Pancreas (tissue), 10 donors: ENCODE results near the gene UCK2. TPM values are rescaled to one million over a fixed set of nuclear protein-coding genes. Genes with fewer than 3 reads are reported as not detected.

Source experiments
- ATAC-seq, 4 donors: fragments of 200-7000 bp; cut with Tn5 transposase; one replicate each; pipeline versions ENCODE4 v1.8.0 to v1.9.1; 2020; ENCODE audit warnings: mild to moderate bottlenecking in 4 of 4, moderate library complexity in 4 of 4
- DNase-seq, 6 donors: peaks; one replicate each; pipeline ENCODE4 v3.0.0-alpha.2; 2020
- FAIRE-seq: peaks from 2 replicates; lab custom pipeline; 2012; peaks lifted over from hg19 to GRCh38; lab: Jason Lieb, UNC
- H3K27ac ChIP-seq, 4 donors: fragments of 200-600 bp; sonication (generic); 1 replicate in 3 of 4; 2 replicates in 1 of 4; pipeline versions ENCODE4 v1.5.0 to v1.8.0; 2020
- H3K27me3 ChIP-seq, 4 donors: fragments of 200-600 bp; one replicate each; pipeline ENCODE4 v1.8.0; 2021
- H3K36me3 ChIP-seq, 3 donors: fragments of 200-600 bp; sonication (generic) in 1 of 3; one replicate each; pipeline versions ENCODE4 v1.5.0 to v1.8.0; 2020 to 2021
- H3K4me1 ChIP-seq, 3 donors: fragments of 200-600 bp; one replicate each; pipeline ENCODE4 v1.8.0; 2021
- H3K4me3 ChIP-seq, 4 donors: fragments of 200-600 bp; sonication (generic) in 2 of 4; one replicate each; pipeline versions ENCODE4 v1.5.0 to v1.8.0; 2020 to 2021
- H3K9me3 ChIP-seq, 4 donors: fragments of 200-600 bp; one replicate each; pipeline ENCODE4 v1.8.0; 2021
- WGBS, 2 donors: extraction: QIAGEN DNeasy Blood & Tissue Kit; methylation state at CpG; one replicate each; pipeline ENCODE4 v1.1.7; 2013; 5-methylcytosine and 5-hydroxymethylcytosine counted together
- intact Hi-C, 3 donors: fragments of 100-400 bp; cut with DNase I; formaldehyde crosslinking; loops; one replicate each; pipeline versions ENCODE4 v1.11.1 to v1.14.2; 2022
- polyA plus RNA-seq, 2 donors: library from polyadenylated mRNA; stranded (reverse); fragments of 200-250 nt; gene quantifications; one replicate each; pipeline ENCODE4 v1.2.3, GENCODE V29; 2013
- total RNA-seq, 6 donors: library from RNA; stranded (reverse); fragmentation: NEBNext Ultra II Directional in 4 of 6; extraction: Animal tissue kit (Norgen Biotek cat#: 25700) in 4 of 6; gene quantifications; one replicate each; pipeline versions ENCODE4 v1.2.1 to v1.2.4, GENCODE V29; 2021 to 2023
- TF ChIP-seq, protein P1 (sequence below), 4 donors: fragments of 200-600 bp; sonication (generic) in 3 of 4; IDR thresholded peaks; one replicate each; pipeline versions ENCODE4 v1.5.0 to v1.8.0; 2021; ENCODE audit warnings: antibody characterized with exemption in 4 of 4
- donor health status: healthy with polysubstance abuse.
- donor health status: DM: no; HTN: no; CAD: no; lungs with moderate emphysema.
- donor health status: DM: no; HTN: no; CAD: no.
- donor health status: control.
- donor health status: control.
- donor health status: Bipolar disorder and iron deficiency.
- donor health status: DM: yes; HTN: yes; CAD: no.
- donor health status: DM: no; HTN: no; CAD: no.
- donor health status: DM: no; HTN: no; CAD: no.
- donor health status: DM: yes; HTN: yes; CAD: no.

UCK2 gene
- total and polyA plus RNA-seq, 8 donors: 10.6 to 25.5 (median 15.5) TPM

DNA sequence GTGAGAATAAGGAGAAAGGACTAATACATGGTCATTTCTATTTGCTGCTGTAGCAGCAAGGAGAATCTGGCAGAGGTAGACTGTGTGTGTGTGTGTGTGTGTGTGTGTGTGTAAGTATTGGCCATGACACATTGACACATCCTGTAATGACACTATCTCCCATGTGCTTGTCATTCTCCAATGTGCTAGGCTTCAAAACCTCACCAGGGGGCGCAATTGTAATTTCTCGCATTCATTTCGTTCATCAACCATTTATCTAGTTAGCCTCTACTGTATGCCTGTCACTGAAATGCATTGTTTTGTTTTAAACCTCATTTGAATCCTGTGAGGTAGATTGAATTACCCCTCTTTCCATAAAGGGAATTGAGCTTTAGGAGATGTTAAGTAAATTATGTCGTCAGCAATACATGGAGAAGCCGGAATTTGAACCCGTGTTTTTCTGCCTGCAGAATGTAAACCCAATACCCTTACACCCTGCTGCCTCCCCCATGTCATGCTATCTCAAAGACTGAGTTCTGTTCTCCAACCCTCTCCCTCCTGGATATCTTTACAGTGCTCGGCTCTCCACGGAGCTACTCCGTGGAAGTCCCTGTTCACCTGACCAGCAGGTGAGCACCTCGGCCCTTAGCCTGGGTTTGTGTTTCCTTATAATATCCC lies 100.8 kb downstream of the UCK2 start:
- Histone ChIP-seq H3K36me3 (no peaks in the 10 kb centered on the region), H3K9me3 (no peaks in the 10 kb centered on the region), H3K4me1 (no peaks in the 10 kb centered on the region), H3K4me3 (no peak overlapping the region), H3K27ac (no peak overlapping the region), H3K27me3 (no peaks in the 10 kb centered on the region)
- FAIRE-seq (no peak), DNase-seq (peak in 1 of 6 donors; percentile 35), ATAC-seq (peak in 3 of 4 donors; percentile 59 to 66 (median 61))
- intact Hi-C loops: loop anchor here in 1 of 3 donors (5.0 to 10.0 kb wide), 2 partner anchors 504 to 547 kb away; no protein-coding TSS in a partner anchor
- WGBS, 2 donors: 59 to 67% methylated on average over 10 of the region's 10 CpGs
- TF ChIP-seq, protein P1, sequence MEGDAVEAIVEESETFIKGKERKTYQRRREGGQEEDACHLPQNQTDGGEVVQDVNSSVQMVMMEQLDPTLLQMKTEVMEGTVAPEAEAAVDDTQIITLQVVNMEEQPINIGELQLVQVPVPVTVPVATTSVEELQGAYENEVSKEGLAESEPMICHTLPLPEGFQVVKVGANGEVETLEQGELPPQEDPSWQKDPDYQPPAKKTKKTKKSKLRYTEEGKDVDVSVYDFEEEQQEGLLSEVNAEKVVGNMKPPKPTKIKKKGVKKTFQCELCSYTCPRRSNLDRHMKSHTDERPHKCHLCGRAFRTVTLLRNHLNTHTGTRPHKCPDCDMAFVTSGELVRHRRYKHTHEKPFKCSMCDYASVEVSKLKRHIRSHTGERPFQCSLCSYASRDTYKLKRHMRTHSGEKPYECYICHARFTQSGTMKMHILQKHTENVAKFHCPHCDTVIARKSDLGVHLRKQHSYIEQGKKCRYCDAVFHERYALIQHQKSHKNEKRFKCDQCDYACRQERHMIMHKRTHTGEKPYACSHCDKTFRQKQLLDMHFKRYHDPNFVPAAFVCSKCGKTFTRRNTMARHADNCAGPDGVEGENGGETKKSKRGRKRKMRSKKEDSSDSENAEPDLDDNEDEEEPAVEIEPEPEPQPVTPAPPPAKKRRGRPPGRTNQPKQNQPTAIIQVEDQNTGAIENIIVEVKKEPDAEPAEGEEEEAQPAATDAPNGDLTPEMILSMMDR (IDR thresholded peaks at IDR 0.05): peak in 3 of 4 donors; percentile 28 to 47 (median 35)

DNA sequence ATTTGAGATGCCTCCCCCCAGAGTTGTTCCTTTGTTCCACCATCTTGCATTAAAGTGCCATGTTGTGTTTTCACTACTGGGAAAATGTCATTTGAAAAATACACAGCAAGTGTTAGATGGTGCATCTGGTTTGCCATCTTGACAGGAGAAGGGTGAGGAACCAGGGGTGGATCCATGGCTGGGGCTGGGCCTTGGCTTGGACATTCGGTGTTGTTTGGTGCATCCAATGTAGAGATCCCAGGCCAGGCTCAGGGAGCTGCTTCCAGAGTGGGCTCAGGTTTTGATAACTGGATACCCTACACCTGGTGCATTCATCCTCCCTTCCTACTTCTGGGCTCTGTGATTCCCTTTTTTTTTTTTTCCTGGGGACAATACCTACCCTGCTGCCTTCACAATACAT lies 103.5 kb downstream of the UCK2 start:
- DNase-seq: no peak
- intact Hi-C loops: loop anchor here in 1 of 3 donors (10.0 kb wide), 1 partner anchor 494 kb away; no protein-coding TSS in a partner anchor
- H3K4me1 ChIP-seq: no peaks in the 10 kb centered on the region
- no peaks in the 10 kb centered on the region for H3K9me3 ChIP-seq
- FAIRE-seq: no peak
- H3K4me3 ChIP-seq: no peak overlapping the region
- H3K27me3 ChIP-seq: no peaks in the 10 kb centered on the region
- ATAC-seq: no peak
- TF ChIP-seq, protein P1 (IDR thresholded peaks at IDR 0.05): no peak
- no peaks in the 10 kb centered on the region for H3K36me3 ChIP-seq
- no peak overlapping the region for H3K27ac ChIP-seq
- WGBS, 2 donors: 96% methylated on average over 1 of the region's 1 CpG

DNA sequence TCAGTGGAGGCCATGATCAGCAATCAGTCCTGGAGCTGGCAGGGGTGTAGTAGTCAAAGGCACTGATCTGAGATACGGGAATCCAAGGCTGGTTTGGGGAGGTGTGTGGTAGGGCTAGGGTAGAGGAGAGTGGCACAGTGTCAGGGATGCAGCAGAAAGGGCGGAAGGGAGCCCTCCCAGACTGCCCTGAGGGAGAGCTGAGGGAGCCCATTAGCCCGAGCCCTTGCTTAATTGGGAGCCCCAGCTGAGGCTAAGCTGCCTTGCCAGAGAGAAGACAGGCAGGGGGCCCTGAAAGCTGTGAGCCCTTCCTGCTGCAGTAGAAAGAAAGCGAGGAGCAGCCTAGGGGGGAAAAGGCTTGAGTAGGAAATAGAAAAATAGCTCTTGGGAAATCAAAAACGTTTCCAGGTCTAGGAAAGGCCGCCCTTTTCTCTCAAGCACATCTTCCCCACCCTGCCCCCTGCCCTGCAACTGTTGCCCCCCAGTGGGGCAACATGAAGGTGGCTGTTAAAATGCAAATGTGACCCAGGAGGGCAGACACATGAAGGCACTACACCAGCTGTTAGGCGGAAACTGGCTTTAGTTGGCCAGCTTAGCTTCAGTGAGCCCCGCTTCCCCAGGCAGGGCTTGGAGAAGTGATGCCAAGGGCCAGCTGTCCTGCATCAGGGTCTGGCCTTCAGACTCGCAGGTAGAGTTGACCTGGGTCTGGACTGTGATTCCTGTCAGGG lies 106.2 kb downstream of the UCK2 start:
- H3K4me3 ChIP-seq: no peak overlapping the region
- no peaks in the 10 kb centered on the region for H3K36me3 ChIP-seq
- H3K27me3 ChIP-seq: no peaks in the 10 kb centered on the region
- H3K9me3 ChIP-seq: no peaks in the 10 kb centered on the region
- intact Hi-C loops: loop anchor here in 1 of 3 donors (10.0 kb wide), 1 partner anchor 491 kb away; no protein-coding TSS in a partner anchor
- H3K4me1 ChIP-seq: no peaks in the 10 kb centered on the region
- TF ChIP-seq, protein P1 (IDR thresholded peaks at IDR 0.05): no peak
- H3K27ac ChIP-seq: no peak overlapping the region
- ATAC-seq (no peak), FAIRE-seq (no peak), DNase-seq (no peak)
- WGBS, 2 donors: 78 to 80% methylated on average over 9 of the region's 9 CpGs

DNA sequence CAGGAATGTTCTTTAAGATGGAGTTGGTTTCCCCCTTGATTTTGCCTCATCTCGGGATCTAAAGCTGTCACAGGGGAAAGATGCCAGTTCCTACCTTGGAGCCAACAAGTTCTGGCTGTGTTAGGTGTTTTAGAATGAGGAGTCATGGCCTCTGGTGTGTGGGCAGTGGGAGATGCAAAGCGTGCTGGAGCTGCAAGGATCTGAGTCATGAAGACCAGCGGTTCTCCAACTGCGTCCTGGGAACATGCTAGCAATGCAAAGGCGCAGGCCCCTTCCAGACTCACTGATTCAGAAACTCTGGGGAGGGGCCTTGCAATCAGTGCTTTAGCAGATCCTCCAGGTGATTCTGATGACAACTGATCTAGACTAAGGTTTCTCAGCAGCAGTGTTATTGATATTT lies 109.1 kb downstream of the UCK2 start:
- 85 to 86% methylated on average over 5 of the region's 5 CpGs for WGBS, 2 donors

More for the DNA sequence above, 109.1 kb downstream of the UCK2 start:
- DNase-seq: no peak
- ATAC-seq: no peak
- H3K27me3 ChIP-seq: no peaks in the 10 kb centered on the region
- no peak for FAIRE-seq
- H3K27ac ChIP-seq: no peak overlapping the region
- intact Hi-C loops: loop anchor here in 1 of 3 donors (10.0 kb wide), 1 partner anchor 488 kb away; no protein-coding TSS in a partner anchor
- H3K4me1 ChIP-seq: no peaks in the 10 kb centered on the region
- no peaks in the 10 kb centered on the region for H3K36me3 ChIP-seq
- TF ChIP-seq, protein P1 (IDR thresholded peaks at IDR 0.05): no peak
- H3K4me3 ChIP-seq: no peak overlapping the region
- H3K9me3 ChIP-seq: no peaks in the 10 kb centered on the region
